Glutamatergic neuron (in vitro differentiated cells): ENCODE data around the gene GTF2A1L. TPM values are rescaled to one million over a fixed set of nuclear protein-coding genes. Genes with fewer than 3 reads are reported as not detected.

ENCODE experiments used
- DNase-seq: peaks from one replicate; pipeline ENCODE4 v3.0.0; 2022
- H3K27ac Mint-ChIP-seq: one replicate; pipeline ENCODE4 v1.8.0; 2020; ENCODE audit warnings: mild to moderate bottlenecking, mixed read lengths, inconsistent platforms; ENCODE audit not compliant: unreplicated experiment
- H3K27me3 Mint-ChIP-seq: one replicate; pipeline ENCODE4 v1.8.0; 2020; ENCODE audit warnings: mild to moderate bottlenecking, moderate library complexity, mixed read lengths, inconsistent platforms; ENCODE audit not compliant: unreplicated experiment
- H3K36me3 Mint-ChIP-seq: one replicate; pipeline ENCODE4 v1.8.0; 2020; ENCODE audit warnings: mild to moderate bottlenecking, mixed read lengths, inconsistent platforms; ENCODE audit not compliant: unreplicated experiment
- H3K4me1 Mint-ChIP-seq: one replicate; pipeline ENCODE4 v1.8.0; 2020; ENCODE audit warnings: mild to moderate bottlenecking, low read depth, mixed read lengths, inconsistent platforms; ENCODE audit not compliant: unreplicated experiment
- H3K4me3 Mint-ChIP-seq: one replicate; pipeline ENCODE4 v1.8.0; 2020; ENCODE audit warnings: mild to moderate bottlenecking, mixed read lengths, inconsistent platforms; ENCODE audit not compliant: unreplicated experiment
- H3K9me3 Mint-ChIP-seq: one replicate; pipeline ENCODE4 v1.8.0; 2020; ENCODE audit warnings: mild to moderate bottlenecking, moderate library complexity, mixed read lengths, inconsistent platforms; ENCODE audit not compliant: unreplicated experiment
- CTCF ChIP-seq: fragments of 200-600 bp; sonication (generic); IDR thresholded peaks from one replicate; pipeline ENCODE4 v1.5.0; 2021; ENCODE audit not compliant: partially characterized antibody, unreplicated experiment
- total RNA-seq: library from RNA; stranded (reverse); fragmentation: NEBNext Ultra II Directional; extraction: Animal tissue kit (Norgen Biotek cat#: 25700); gene quantifications from one replicate; pipeline ENCODE4 v1.2.1, GENCODE V29; 2021; ENCODE audit not compliant: unreplicated experiment

GTF2A1L gene
- total RNA-seq, 1 donor from 2014 or later, result not detected

DNA sequence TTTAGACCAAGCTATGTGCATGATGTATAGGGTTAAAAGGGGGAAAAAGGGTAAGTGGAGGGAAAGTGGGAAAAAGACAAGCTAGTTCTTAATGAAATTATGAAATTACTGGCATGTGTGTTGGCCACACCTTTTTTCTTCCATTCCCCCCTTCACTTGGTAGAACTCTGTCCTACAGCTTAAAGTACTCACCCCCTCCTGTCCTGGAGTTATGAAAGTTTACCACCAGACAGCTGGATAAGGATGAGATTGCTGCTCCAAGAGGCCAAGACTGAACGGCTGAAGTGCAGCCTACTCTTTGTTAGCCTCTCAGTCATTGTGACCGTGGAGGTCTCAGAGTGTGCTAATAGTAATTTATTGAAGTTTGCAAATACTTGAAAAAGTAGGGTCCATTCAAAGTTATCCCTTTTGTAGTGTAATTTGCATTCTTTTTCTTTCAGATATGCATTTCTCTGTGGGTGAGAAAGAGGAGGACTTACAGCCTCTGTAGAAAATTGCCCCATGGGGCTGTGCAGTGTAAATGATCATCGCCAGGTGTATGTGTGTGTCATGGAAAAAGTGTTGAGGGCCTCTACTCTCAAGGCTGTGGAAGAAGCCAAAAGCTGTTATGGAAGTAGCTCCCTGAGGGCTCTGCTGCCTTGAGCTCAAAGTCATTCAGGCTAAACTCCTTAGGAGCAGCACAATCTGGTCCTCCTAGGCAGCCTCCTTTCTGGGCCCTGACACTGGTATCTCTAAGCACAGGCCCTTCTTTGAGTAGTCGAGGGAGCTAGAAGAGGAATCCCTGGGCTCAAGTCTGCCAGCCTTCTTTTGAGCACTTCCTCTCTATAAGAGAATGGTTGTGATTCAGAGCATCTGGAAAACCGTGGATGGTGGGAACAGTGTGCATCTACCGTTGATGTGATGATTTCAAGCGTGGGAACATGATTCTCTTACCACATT lies 91.7 kb downstream of the GTF2A1L start:
- no peaks in the 10 kb centered on the region for H3K36me3 Mint-ChIP-seq
- peaks cover 2% of the 10 kb centered on the region for H3K9me3 Mint-ChIP-seq
- H3K27ac Mint-ChIP-seq, result no peak overlapping the region
- TF ChIP-seq CTCF, result no peak
- DNase-seq, result no peak
- no peak overlapping the region for H3K4me3 Mint-ChIP-seq
- H3K4me1 Mint-ChIP-seq, result no peaks in the 10 kb centered on the region
- H3K27me3 Mint-ChIP-seq, result peaks cover 3% of the 10 kb centered on the region

DNA sequence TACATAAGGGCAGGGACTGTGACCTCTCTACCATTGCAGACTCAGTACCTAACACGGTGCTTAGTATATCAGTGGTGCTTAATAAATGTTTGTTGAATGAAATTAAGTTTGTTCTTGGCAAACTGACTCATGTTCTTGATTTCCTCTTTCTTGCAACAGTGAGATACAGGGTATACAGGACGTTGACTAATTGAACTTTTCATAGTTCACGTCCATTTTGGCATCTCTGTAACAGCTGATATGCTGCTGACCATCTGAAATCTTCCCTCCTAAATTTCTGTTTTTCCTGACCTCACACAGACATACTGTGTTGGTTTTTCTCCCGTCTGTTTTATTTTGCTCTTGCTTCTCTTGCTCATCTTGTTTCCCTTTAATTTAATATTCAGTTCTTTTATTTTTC lies 93.7 kb downstream of the GTF2A1L start:
- H3K27ac Mint-ChIP-seq, result no peak overlapping the region
- no peak for TF ChIP-seq CTCF
- no peak overlapping the region for H3K4me3 Mint-ChIP-seq
- no peaks in the 10 kb centered on the region for H3K36me3 Mint-ChIP-seq
- H3K9me3 Mint-ChIP-seq, result peaks cover 2% of the 10 kb centered on the region
- DNase-seq, result no peak
- H3K27me3 Mint-ChIP-seq, result peaks cover 1% of the 10 kb centered on the region
- H3K4me1 Mint-ChIP-seq, result no peaks in the 10 kb centered on the region

DNA sequence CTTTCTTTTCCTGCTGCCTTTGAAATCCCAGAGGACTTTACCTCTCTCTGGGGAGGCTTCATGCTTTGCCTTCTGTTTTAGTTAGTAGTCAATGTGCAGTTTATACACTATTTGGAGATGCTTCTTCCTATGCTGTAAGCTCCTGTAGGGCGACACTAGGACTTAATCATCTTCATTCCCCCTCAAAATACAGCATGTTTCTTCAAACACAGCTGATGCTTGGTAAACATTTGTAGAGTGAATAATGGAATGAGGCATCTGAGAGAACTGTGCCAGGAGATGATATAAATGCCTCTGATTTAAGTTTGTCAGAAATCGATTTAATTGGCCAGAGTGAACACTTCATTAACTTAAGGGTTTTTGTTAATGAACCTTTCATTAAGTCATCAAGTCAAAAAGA lies 94.5 kb downstream of the GTF2A1L start:
- H3K27ac Mint-ChIP-seq, result no peak overlapping the region
- no peaks in the 10 kb centered on the region for H3K36me3 Mint-ChIP-seq
- H3K4me1 Mint-ChIP-seq, result no peaks in the 10 kb centered on the region
- H3K9me3 Mint-ChIP-seq, result peaks cover 2% of the 10 kb centered on the region
- no peak overlapping the region for H3K4me3 Mint-ChIP-seq
- H3K27me3 Mint-ChIP-seq, result peaks cover 1% of the 10 kb centered on the region
- no peak for TF ChIP-seq CTCF
- DNase-seq, result no peak

DNA sequence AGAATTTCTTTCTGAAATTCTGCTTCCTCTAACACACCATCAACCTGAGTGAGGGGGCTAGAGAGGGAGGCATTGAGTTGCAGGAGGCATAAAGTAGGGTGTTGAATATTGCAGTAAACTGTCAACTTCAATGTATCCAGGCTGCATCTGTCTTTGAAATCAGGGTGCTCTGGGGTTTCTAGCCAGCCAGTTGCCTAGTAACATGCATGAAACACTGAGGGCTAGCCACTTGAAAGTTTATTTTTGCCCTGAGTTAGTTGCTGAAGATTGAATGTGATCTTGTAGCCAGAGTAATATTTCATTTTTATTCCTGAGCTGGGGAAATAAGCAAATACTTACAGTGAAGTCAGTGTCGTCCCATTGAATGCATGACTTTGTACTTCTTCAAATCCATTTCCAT lies 96.0 kb downstream of the GTF2A1L start:
- Mint-ChIP-seq H3K4me1 (no peaks in the 10 kb centered on the region), H3K27ac (no peak overlapping the region), H3K4me3 (no peak overlapping the region), H3K36me3 (no peaks in the 10 kb centered on the region), H3K9me3 (peaks cover 2% of the 10 kb centered on the region), H3K27me3 (peaks cover 1% of the 10 kb centered on the region)
- no peak for TF ChIP-seq CTCF
- DNase-seq, result no peak

DNA sequence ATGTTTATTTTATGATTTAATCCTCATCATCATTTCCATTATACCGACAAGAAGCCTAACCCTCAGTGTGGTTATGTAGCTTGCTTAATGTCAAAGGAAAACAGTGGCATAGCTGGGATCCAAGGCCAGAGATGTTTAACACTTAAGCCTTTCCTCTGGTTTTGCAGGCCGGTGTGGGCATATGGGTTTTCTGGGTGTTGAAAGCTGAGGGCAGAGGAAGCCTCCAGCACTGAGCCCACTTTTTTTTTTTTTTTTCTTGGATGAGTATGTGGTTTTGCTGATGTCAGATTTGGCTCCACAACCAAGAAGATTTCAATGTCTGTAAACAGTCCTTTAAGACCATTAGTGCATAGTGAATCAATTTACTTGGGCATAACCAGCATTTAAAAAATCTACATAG lies 96.6 kb downstream of the GTF2A1L start:
- DNase-seq, result no peak
- Mint-ChIP-seq H3K36me3 (no peaks in the 10 kb centered on the region), H3K9me3 (peaks cover 2% of the 10 kb centered on the region), H3K4me1 (no peaks in the 10 kb centered on the region), H3K4me3 (no peak overlapping the region), H3K27me3 (peaks cover 1% of the 10 kb centered on the region), H3K27ac (no peak overlapping the region)
- TF ChIP-seq CTCF, result no peak
